Stimulated activated CD4-positive, alpha-beta T cell treated with anti-CD3 and anti-CD28 coated beads, Interleukin-1b, Interleukin-23, amount 100 ng/mL, for 48 hours (primary cell): ENCODE data around the gene RAB3GAP2.
A peak's percentile ranks its signal among the peaks of the same experiment; 100 is the strongest.
"Not testable (repeated sequence)": the region's sequence is repeated elsewhere in the genome, so short reads cannot be mapped to it uniquely, and the experiment has no call there.

ENCODE experiments used
- DNase-seq: peaks from one replicate; pipeline ENCODE4 v3.0.0-alpha.2; 2020

RAB3GAP2 gene

DNA sequence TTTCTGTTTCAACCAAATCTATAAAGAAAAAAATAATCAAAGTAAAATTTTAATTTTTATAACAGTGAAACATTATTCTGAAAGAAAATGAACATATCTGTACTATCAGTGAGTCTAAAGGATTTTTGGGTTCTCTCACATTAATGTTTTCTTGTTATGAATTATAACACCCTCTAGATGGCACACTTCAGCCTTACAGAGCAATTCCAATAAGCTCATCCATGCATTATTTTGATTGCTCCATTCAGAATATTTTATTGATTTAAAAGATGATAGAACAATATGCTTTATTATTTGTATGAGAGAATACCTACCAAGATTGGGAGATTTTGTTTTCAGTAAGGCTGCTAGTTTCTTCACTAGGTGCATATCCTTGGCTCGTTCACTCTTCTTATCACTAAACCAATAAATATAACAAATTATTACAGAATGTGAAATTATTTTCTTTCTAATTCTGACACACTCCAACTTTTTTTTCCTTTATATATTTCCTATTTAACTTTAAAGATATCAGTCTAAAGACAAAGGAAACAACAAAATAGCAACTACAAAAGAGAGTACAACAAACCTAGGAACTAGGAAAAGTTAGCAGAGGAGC, 82.4 kb downstream of the RAB3GAP2 start:
- no peak for DNase-seq

GRCh38 chr1:220188538-220188937, 83.7 kb downstream of the RAB3GAP2 start:
- DNase-seq = no peak

DNA sequence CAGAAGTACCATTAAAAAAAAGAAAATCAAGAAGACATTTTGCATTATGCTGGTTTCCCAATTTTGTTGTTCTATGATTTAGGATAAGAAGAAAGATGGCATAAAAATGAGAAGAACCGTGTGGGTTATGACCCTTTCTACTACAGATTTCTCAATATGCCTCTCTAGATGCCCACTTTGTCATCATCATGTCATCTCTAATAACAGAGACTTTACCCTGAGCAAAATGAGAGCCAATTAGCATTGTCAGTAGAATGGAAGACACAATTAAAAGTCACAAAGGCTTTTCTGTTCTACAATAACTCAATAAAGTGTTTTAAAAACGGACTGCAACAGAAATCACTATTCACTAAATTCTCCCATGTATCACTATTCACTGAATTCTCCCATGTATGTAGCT, 85.5 kb downstream of the RAB3GAP2 start:
- no peak for DNase-seq

DNA sequence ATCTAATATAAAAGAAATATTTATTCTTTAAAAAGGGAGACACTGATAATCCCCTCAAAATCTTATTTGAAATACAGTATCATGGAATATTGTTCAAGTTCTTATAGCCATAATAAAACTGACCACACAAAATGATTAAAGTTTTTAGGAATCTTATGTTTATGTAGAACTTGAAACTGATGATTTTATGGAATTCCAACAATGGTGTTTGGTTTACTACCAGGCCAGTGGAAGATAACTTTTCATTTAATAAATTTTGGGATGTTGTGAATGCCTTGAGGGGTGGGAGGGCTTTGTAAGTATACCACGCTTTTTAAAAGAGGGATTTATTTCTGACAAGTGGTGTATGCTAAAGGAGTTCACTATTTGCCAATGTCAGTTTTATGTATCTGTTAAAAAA, 87.7 kb downstream of the RAB3GAP2 start:
- no peak for DNase-seq

- no peak for DNase-seq
These were observed 89.6 kb downstream of the RAB3GAP2 start for GRCh38 chr1:220182656-220183055.

GRCh38 chr1:220182111-220182510, 90.1 kb downstream of the RAB3GAP2 start:
- DNase-seq = no peak

DNA sequence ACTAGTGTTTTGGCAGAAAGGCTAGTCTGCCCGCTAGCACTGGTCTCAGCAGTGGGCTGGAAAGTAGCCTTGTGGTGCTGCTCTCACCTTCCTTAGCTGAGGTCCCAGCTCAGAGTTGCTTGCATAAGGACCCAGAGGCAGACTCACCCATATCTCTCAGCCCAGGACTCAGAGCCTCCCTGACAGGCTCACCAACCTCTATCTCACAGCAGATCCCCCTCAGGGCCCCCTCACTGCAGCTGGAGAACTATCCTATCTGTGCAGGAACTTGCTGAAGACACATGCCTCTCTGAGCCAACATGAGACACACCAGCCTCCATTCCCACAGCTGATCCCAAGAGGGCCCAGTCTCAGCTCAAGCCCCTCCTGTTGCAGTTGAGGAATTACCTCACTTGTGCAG, 95.7 kb downstream of the RAB3GAP2 start:
- no peak for DNase-seq

DNA sequence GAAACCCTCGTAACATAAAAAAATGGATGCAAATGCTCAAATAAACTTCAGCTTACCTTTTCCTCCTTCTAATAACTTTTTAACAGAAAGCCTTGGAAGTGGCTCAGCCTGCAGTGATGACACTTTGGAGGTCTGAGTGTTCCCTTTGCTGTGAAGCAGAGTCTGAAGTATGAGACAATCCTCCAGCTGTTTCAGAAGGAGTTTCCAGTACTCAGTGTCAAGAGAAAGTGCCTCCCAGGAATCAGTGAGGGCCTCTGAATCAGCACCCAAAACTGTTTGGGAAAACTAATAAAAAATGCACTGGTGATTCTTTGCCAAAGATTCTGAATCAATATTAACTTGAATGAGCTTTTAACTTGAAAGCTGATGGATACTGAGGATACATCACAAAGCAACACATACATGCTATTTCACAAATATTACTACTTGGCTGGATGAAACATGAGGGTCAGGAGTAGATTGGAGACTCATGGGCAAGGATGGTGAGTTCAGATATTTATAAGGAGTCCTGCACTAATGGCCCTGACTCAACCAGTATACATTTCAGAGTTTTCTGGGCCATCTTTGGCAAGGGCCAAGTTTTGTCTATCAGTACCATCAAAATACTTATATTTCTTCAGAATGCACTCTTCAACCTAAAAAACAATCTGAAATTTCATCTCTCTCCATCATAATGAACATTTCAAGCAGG, 101.3 kb downstream of the RAB3GAP2 start:
- DNase-seq = no peak

GRCh38 chr1:220169887-220170286, 102.4 kb downstream of the RAB3GAP2 start:
- DNase-seq = not testable (repeated sequence)

DNA sequence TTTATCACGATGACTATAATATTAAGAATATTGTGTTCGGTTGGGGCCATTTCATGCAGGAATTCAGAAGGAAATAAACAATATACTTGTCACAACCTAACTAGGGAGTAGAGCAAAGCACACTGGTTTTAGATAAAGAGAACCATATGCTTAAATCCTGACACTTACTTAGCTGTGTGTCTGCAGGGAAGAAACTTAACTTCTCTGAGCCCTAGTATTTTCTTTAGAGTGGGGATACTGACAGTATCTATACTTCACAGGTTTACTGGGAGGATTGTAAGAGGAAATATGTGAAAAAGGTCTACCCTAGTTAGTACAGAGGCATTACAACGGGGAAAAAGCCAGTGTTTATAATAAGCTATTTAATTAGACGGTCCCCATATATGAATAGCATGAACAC, 105.4 kb downstream of the RAB3GAP2 start:
- no peak for DNase-seq

- no peak for DNase-seq
These were observed 107.7 kb downstream of the RAB3GAP2 start for GRCh38 chr1:220164517-220164916.

DNA sequence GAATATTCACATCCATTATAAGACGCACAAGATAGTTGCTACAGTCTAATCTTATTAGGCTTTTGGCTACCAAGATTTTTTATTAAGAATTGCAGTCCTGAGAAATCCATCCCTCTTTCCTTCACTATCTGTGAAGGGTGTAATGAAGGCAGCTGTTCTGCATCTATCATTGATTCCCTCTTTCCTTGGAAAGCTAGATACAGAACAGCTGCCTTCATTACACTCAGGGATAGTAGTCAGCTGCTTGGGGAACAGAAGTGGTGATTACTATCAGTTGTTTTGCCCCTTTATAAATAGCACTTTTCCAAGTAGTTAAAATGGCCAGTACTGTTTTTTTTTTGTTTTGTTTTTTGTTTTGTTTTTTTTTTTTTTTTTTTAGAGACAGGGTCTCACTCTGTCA, 108.1 kb downstream of the RAB3GAP2 start:
- DNase-seq = no peak

- no peak for DNase-seq
These were observed 112.2 kb downstream of the RAB3GAP2 start for GRCh38 chr1:220160027-220160426.

- DNase-seq = no peak
These were observed 113.2 kb downstream of the RAB3GAP2 start for GRCh38 chr1:220159041-220159440.

DNA sequence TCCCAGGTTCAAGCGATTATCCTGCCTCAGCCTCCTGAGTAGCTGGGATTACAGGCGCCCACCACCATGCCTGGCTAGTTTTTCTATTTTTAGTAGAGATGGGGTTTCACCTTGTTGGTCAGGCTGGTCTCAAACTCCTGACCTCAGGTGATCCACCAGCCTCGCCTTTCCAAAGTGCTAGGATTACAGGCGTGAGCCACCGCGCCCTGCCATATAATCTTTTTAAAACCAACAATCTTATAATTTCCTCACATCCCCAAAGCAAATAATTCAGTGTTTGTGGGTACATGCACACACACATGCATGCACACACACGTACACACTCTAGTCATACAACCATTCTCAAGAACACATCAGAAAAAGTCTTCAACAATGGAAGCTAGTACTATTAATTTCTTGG, 113.7 kb downstream of the RAB3GAP2 start:
- DNase-seq = not testable (repeated sequence)

GRCh38 chr1:220157738-220158137, 114.5 kb downstream of the RAB3GAP2 start:
- DNase-seq = no peak

- DNase-seq = no peak
These were observed 115.6 kb downstream of the RAB3GAP2 start for GRCh38 chr1:220156620-220157146.

- DNase-seq = no peak
These were observed 119.1 kb downstream of the RAB3GAP2 start for GRCh38 chr1:220153147-220153546.

DNA sequence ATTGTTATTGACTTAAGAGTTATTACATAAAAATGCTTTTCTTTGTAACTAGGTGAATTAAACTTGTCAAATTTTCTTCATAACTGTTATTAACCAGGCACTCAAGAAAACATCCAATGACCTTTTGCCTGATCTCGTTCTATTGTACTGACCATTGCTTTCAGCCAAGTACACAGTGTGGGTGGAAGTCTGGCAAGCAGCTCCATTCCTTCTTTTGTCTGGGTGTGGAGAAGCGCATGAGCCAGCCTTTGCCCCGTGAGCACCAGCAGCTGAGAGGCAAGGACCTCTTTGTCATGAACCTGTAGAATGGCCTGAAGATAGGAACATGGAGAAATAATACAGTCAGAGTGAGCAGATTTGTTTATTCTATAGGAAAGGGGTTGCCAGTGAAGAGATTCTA, 120.8 kb downstream of the RAB3GAP2 start:
- no peak for DNase-seq

GRCh38 chr1:220149742-220150141, 122.5 kb downstream of the RAB3GAP2 start:
- no peak for DNase-seq

DNA sequence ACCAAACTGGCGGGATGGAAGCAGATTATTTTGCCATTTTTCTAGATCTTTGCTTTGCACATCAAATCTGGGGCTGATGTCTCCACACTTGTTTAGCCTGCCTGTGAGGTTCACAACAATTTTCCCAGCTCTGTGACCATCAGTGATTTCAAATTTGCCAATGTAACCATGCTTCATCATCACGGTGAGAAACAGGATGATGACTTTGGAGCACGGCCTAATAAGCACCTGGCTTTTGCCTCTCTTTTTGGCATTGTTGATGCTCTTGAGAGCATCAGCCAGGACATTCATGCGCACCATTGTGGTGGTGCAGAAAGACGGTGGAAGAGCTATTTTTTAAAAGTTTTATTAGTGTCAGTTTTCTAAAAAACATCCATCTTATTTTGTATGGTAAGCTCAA, 128.2 kb downstream of the RAB3GAP2 start:
- no peak for DNase-seq

DNA sequence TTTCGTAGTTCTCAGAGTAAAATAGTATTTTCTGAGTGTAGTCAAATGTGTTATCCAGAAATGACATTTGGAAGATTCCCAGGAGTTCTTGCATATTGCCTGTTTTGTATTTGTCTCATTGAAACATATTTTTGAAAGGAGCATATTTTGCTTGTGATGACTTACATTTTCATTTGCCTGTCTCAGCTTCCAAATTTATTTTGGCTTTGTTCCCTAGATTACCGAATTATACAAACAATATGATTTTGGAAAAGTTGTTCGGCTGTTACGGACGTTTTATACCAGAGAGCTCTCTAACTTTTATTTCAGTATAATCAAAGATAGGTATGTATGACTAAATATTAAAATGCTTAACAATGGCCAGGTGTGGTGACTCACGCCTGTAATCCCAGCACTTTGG, 132.3 kb downstream of the RAB3GAP2 start:
- DNase-seq = no peak

GRCh38 chr1:220137019-220137786, 135.1 kb downstream of the RAB3GAP2 start:
- no peak for DNase-seq

DNA sequence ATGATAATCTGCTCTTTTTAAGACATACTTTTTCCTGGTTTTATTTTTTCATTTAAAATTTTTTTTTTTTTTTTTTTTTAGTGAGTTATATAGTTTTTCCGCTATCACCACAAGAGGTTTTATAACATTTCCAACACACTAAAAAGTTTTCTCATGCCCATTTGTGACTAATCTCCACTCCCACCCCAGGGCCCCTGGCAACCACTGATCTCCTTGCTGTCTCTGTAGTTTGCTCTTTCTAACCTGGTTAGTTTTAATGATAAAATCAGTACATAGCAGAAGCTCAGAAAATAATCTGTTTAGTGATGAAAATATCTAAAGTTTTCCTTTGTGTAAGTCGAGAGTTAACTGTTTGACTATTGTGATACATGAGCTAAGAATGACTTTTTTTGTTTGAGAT, 136.5 kb downstream of the RAB3GAP2 start:
- peak; percentile 21 for DNase-seq
